HCT116 (cell line): ENCODE data around the gene GAMT.

ENCODE experiments used
- CEBPB ChIP-seq: IDR thresholded peaks from 2 replicates; pipeline ENCODE4 v1.6.1; 2012; ENCODE audit warnings: low read depth
- CTCF ChIP-seq, 3 experiments: fragments of 200-600 bp in 1 of 3; sonication (generic) in 1 of 3; IDR thresholded peaks in 2 of 3; conservative IDR thresholded peaks in 1 of 3; 2 replicates each; pipeline ENCODE4 v1.5.1; 2012 to 2017; ENCODE audit warnings: low read depth in 2 of 3, low read length in 2 of 3, antibody characterized with exemption in 1 of 3, borderline replicate concordance in 1 of 3, control low read depth in 1 of 3, mild to moderate bottlenecking in 1 of 3, mixed read lengths in 1 of 3, mixed run types in 1 of 3, moderate library complexity in 1 of 3; ENCODE audit not compliant: insufficient read depth in 1 of 3
- EGR1 ChIP-seq: IDR thresholded peaks from 2 replicates; pipeline ENCODE4 v1.6.1; 2012; ENCODE audit warnings: low read depth
- EZH2 ChIP-seq: fragments of 200-600 bp; sonication (generic); IDR thresholded peaks from 2 replicates; pipeline ENCODE4 v1.6.1; 2017; ENCODE audit warnings: antibody characterized with exemption, mixed run types
- EZH2phosphoT487 ChIP-seq: fragments of 200-600 bp; IDR thresholded peaks from 2 replicates; pipeline ENCODE4 v1.6.1; 2018; ENCODE audit warnings: antibody characterized with exemption, borderline replicate concordance
- JUND ChIP-seq: IDR thresholded peaks from 2 replicates; pipeline ENCODE4 v1.6.1; 2012
- MAX ChIP-seq: IDR thresholded peaks from 2 replicates; pipeline ENCODE4 v1.6.1; 2012
- POLR2A ChIP-seq: IDR thresholded peaks from 2 replicates; pipeline ENCODE4 v1.7.0; 2011; ENCODE audit warnings: borderline replicate concordance; ENCODE audit not compliant: insufficient read depth, insufficient read length; ENCODE audit errors: extremely low read depth
- POLR2AphosphoS5 ChIP-seq: IDR thresholded peaks from 2 replicates; pipeline ENCODE4 v1.6.1; 2011; ENCODE audit warnings: mild to moderate bottlenecking, low read depth, low read length, moderate library complexity
- REST ChIP-seq: IDR thresholded peaks from 2 replicates; pipeline ENCODE4 v1.6.1; 2012; ENCODE audit warnings: low read depth
- SIN3A ChIP-seq: IDR thresholded peaks from 2 replicates; pipeline ENCODE4 v1.6.1; 2012; ENCODE audit warnings: low read depth
- TCF7L2 ChIP-seq: IDR thresholded peaks from 2 replicates; pipeline ENCODE4 v1.7.0; 2011; ENCODE audit warnings: borderline replicate concordance, inconsistent platforms; ENCODE audit not compliant: insufficient read depth, insufficient read length; ENCODE audit errors: extremely low read depth
- ZNF274 ChIP-seq: fragments of 200-500 bp; sonication (Bioruptor generic); IDR thresholded peaks from 2 replicates; pipeline ENCODE4 v1.6.1; 2014; ENCODE audit warnings: mild to moderate bottlenecking, low read depth, low read length, inconsistent platforms
- TF ChIP-seq, protein P1 (sequence below): IDR thresholded peaks from 2 replicates; pipeline ENCODE4 v1.6.1; 2012

GRCh38 chr19:1427221-1427920 lies 26.0 kb upstream of the GAMT start:
- TF ChIP-seq ZNF274 (no peak), POLR2AphosphoS5 (no peak), CTCF (IDR thresholded peaks at IDR 0.05 in 2 of 3, conservative IDR thresholded peaks at IDR 0.05 in 1 of 3; ENCODE audit: borderline replicate concordance in 1 of 3, insufficient read depth in 1 of 3, low read depth in 2 of 3, low read length in 2 of 3) (no peak), SIN3A (no peak), EZH2 (no peak), REST (no peak), POLR2A (no peak), TCF7L2 (no peak), MAX (no peak), CEBPB (no peak), EGR1 (no peak), JUND (no peak), EZH2phosphoT487 (no peak)
- TF ChIP-seq, protein P1, sequence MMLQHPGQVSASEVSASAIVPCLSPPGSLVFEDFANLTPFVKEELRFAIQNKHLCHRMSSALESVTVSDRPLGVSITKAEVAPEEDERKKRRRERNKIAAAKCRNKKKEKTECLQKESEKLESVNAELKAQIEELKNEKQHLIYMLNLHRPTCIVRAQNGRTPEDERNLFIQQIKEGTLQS, result no peak
